HCT116 (cell line): ENCODE results near the gene KCNJ14. TPM values are rescaled to one million over a fixed set of nuclear protein-coding genes. Genes with fewer than 3 reads are reported as not detected.

Source experiments
- ATAC-seq: fragments of 200-7000 bp; cut with Tn5 transposase; 2 replicates; pipeline ENCODE4 v1.9.1; 2020; ENCODE audit warnings: mild to moderate bottlenecking, moderate library complexity
- BruUV-seq: library from RNA; stranded (reverse); fragments of 400-500 nt; replicated peaks from 2 replicates; lab custom pipeline; 2021; lab: Mats Ljungman, UMichigan
- CTCF ChIA-PET: fragments of 300-600 bp; sonication (Branson Sonifier 250); formaldehyde crosslinking; loops from one replicate; lab custom pipeline; 2021; ENCODE audit warnings: antibody characterized with exemption; lab: Charles Lee
- POLR2A ChIA-PET: fragments of 300-600, 350-600 bp; sonication (Branson Sonifier 250); formaldehyde crosslinking; loops from one replicate; lab custom pipeline; 2021; ENCODE audit warnings: antibody characterized with exemption; lab: Charles Lee
- RAD21 ChIA-PET, 2 experiments: fragments of 300-600 bp; sonication (Branson Sonifier 250); formaldehyde crosslinking; loops; one replicate each; lab custom pipeline; 2023; ENCODE audit warnings: low total read pairs in 2 of 2; ENCODE audit not compliant: uncharacterized antibody in 2 of 2, unreplicated experiment in 2 of 2, low non-redundant PET in 1 of 2; lab: Charles Lee
- DNase-seq: peaks from one replicate; pipeline ENCODE4 v3.0.0-alpha.2; 2010; ENCODE audit warnings: low read depth, low spot score
- H2AFZ ChIP-seq: fragments of 200-600 bp; shearing (Covaris generic), sonication (generic); 2 replicates; pipeline ENCODE4 v1.6.1; 2017; ENCODE audit warnings: low read depth, mixed run types, mixed read lengths, antibody characterized with exemption, low read length; ENCODE audit not compliant: poor library complexity, severe bottlenecking
- H3K27ac ChIP-seq: 2 replicates; pipeline ENCODE4 v1.5.1; 2012; ENCODE audit warnings: low read depth, low read length
- H3K27me3 ChIP-seq: fragments of 200-600 bp; sonication (generic); 2 replicates; pipeline ENCODE4 v1.6.1; 2016; ENCODE audit warnings: mixed run types, low read length, mixed read lengths; ENCODE audit not compliant: insufficient read depth
- H3K36me3 ChIP-seq, 2 experiments: fragments of 200-500 bp in 1 of 2; fragments of 200-600 bp in 1 of 2; sonication (Bioruptor generic) in 1 of 2; sonication (generic) in 1 of 2; 2 replicates each; pipeline versions ENCODE4 v1.5.1 to v1.6.1; 2014 to 2016; ENCODE audit warnings: low read length in 2 of 2, inconsistent platforms in 1 of 2, mixed read lengths in 1 of 2, mixed run types in 1 of 2; ENCODE audit not compliant: insufficient read depth in 2 of 2, control insufficient read depth in 1 of 2
- H3K4me1 ChIP-seq, 2 experiments: fragments of 200-600 bp in 1 of 2; sonication (generic) in 1 of 2; 2 replicates each; pipeline versions ENCODE4 v1.5.1 to v1.6.1; 2012 to 2017; ENCODE audit warnings: low read length in 2 of 2, inconsistent platforms in 1 of 2, mild to moderate bottlenecking in 1 of 2, mixed read lengths in 1 of 2, mixed run types in 1 of 2, moderate library complexity in 1 of 2; ENCODE audit not compliant: insufficient read depth in 2 of 2, control insufficient read depth in 1 of 2
- H3K4me2 ChIP-seq: fragments of 200-600 bp; sonication (generic); 2 replicates; pipeline ENCODE4 v1.6.1; 2017; ENCODE audit warnings: mixed run types, low read length, mixed read lengths
- H3K4me3 ChIP-seq, 2 experiments: fragments of 200-600 bp in 1 of 2; sonication (generic) in 1 of 2; replicated peaks in 1 of 2; 2 replicates each; pipeline ENCODE4 v1.5.1; 2011 to 2016; ENCODE audit warnings: low read length in 2 of 2, control low read depth in 1 of 2, low read depth in 1 of 2, mild to moderate bottlenecking in 1 of 2, mixed read lengths in 1 of 2, mixed run types in 1 of 2
- H3K79me2 ChIP-seq: fragments of 200-600 bp; sonication (generic); 2 replicates; pipeline ENCODE4 v1.6.1; 2017; ENCODE audit warnings: mild to moderate bottlenecking, mixed run types, low read length, moderate library complexity, mixed read lengths; ENCODE audit not compliant: insufficient read depth
- H3K9ac ChIP-seq: fragments of 200-600 bp; sonication (generic); 2 replicates; pipeline ENCODE4 v1.6.1; 2016; ENCODE audit warnings: low read length, mixed read lengths
- H3K9me2 ChIP-seq: fragments of 200-600 bp; sonication (generic), shearing (Covaris generic); 2 replicates; pipeline ENCODE4 v1.6.1; 2017; ENCODE audit warnings: mixed run types, mild to moderate bottlenecking, moderate library complexity; ENCODE audit not compliant: insufficient read depth
- H3K9me3 ChIP-seq, 2 experiments: fragments of 200-500 bp in 1 of 2; fragments of 200-600 bp in 1 of 2; sonication (Bioruptor generic) in 1 of 2; sonication (generic) in 1 of 2; 2 replicates each; pipeline ENCODE4 v1.6.1; 2014 to 2017; ENCODE audit warnings: low read length in 2 of 2, mixed read lengths in 2 of 2, inconsistent platforms in 1 of 2, low read depth in 1 of 2, mild to moderate bottlenecking in 1 of 2, mixed run types in 1 of 2, moderate library complexity in 1 of 2; ENCODE audit not compliant: control insufficient read depth in 1 of 2, insufficient read depth in 1 of 2
- H4K20me1 ChIP-seq: fragments of 200-600 bp; sonication (generic), shearing (Covaris generic); 2 replicates; pipeline ENCODE4 v1.6.1; 2017; ENCODE audit warnings: mixed run types, mild to moderate bottlenecking, moderate library complexity; ENCODE audit not compliant: insufficient read depth
- EZH2phosphoT487 ChIP-seq: fragments of 200-600 bp; IDR thresholded peaks from 2 replicates; pipeline ENCODE4 v1.6.1; 2018; ENCODE audit warnings: antibody characterized with exemption, borderline replicate concordance
- intact Hi-C: fragments of 100-400 bp; cut with micrococcal nuclease; formaldehyde crosslinking; loops from 2 replicates; pipeline ENCODE4 v1.10.0; 2022
- total RNA-seq: library from RNA; stranded (reverse); gene quantifications from one replicate; pipeline ENCODE4 v1.2.1, GENCODE V29; 2021; ENCODE audit not compliant: unreplicated experiment

The KCNJ14 gene
- total RNA-seq, 1 experiment from 2014 or later, result 2.5 TPM

DNA sequence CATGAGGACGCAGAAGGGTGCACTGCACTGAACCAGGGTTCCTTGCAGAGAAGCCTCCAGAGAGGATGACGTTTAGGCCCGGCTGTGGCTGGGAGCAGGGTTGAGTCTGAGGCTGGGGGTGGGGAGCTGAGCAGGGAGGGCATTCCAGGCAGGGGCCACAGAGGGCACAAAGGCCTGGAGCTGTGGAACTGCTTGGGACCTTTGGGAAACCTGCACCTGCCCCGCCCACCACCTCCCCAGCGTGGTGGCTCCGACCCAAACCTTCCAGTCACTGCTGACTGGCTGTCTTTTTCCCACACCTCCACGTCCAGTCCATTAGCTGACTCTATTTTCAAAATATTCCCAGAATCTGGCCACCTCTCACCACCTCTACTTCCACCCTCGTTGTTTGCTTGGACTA lies 61.2 kb downstream of the KCNJ14 start:
- ChIA-PET CTCF (no interaction called here), POLR2A (no interaction called here), RAD21 (no interaction called here)
- Histone ChIP-seq H3K4me3 (no peak overlapping the region), H4K20me1 (no peaks in the 10 kb centered on the region), H3K9ac (no peak overlapping the region), H3K27me3 (no peaks in the 10 kb centered on the region), H3K27ac (no peak overlapping the region), H3K9me2 (no peaks in the 10 kb centered on the region), H3K36me3 (no peaks in the 10 kb centered on the region), H3K4me1 (peaks cover 13 to 48% of the 10 kb centered on the region in 2 experiments; a peak in 3 of 4 replicates), H2AFZ (no peak overlapping the region), H3K4me2 (no peak overlapping the region), H3K79me2 (no peaks in the 10 kb centered on the region), H3K9me3 (no peaks in the 10 kb centered on the region)
- no TSS peak for BruUV-seq
- no peak for ATAC-seq
- DNase-seq, result no peak
- TF ChIP-seq EZH2phosphoT487, result no peak
- intact Hi-C loops, result no loop called here

Other genes starting within 250 kb of the KCNJ14 start
- 17.5 TPM for gene CARD8, start 199.7 kb upstream of the KCNJ14 start, total RNA-seq
- gene ZNF114, start 185.5 kb upstream of the KCNJ14 start, total RNA-seq, result 4.1 TPM
- 92.9 TPM for gene EMP3, start 130.0 kb upstream of the KCNJ14 start, total RNA-seq
- gene TMEM143, start 91.6 kb upstream of the KCNJ14 start, total RNA-seq, result 13.2 TPM
- 0.49 TPM for gene SYNGR4, start 91.2 kb upstream of the KCNJ14 start, total RNA-seq
- gene KDELR1, start 64.0 kb upstream of the KCNJ14 start, total RNA-seq, result 212 TPM
- gene GRIN2D, start 61.9 kb upstream of the KCNJ14 start, total RNA-seq, result 26.2 TPM
- gene GRWD1, start 9.6 kb upstream of the KCNJ14 start, total RNA-seq, result 64.8 TPM
- gene CYTH2, start 13.8 kb downstream of the KCNJ14 start, total RNA-seq, result 75.3 TPM
- gene LMTK3, start 56.3 kb downstream of the KCNJ14 start, total RNA-seq, result 19.9 TPM
- 4.8 TPM for gene SULT2B1, start 96.6 kb downstream of the KCNJ14 start, total RNA-seq
- gene SPACA4, start 151.2 kb downstream of the KCNJ14 start, total RNA-seq, result not detected
- 6.8 TPM for gene FAM83E, start 159.5 kb downstream of the KCNJ14 start, total RNA-seq
- 2,006 TPM for gene RPL18, start 163.6 kb downstream of the KCNJ14 start, total RNA-seq
- gene SPHK2, start 163.9 kb downstream of the KCNJ14 start, total RNA-seq, result 19.9 TPM
- gene DBP, start 181.8 kb downstream of the KCNJ14 start, total RNA-seq, result 45.9 TPM
- gene CA11, start 190.6 kb downstream of the KCNJ14 start, total RNA-seq, result 29.6 TPM
- 3.1 TPM for gene NTN5, start 217.4 kb downstream of the KCNJ14 start, total RNA-seq
- 12.5 TPM for gene FUT2, start 240.4 kb downstream of the KCNJ14 start, total RNA-seq